Left ventricle myocardium inferior (tissue), 1 donor: Measurements from ENCODE around the gene PAX5. TPM values are rescaled to one million over a fixed set of nuclear protein-coding genes. Genes with fewer than 3 reads are reported as not detected.

Experiments
- DNase-seq: peaks from one replicate; pipeline ENCODE4 v3.0.0-alpha.2; 2020
- H3K27ac ChIP-seq: fragments of 200-600 bp; replicated peaks from 2 replicates; pipeline ENCODE4 v1.8.0; 2021
- H3K27me3 ChIP-seq: fragments of 200-600 bp; 2 replicates; pipeline ENCODE4 v1.8.0; 2021; ENCODE audit warnings: low read depth
- H3K36me3 ChIP-seq: fragments of 200-600 bp; 2 replicates; pipeline ENCODE4 v1.8.0; 2021
- H3K4me1 ChIP-seq: fragments of 200-600 bp; 2 replicates; pipeline ENCODE4 v1.8.0; 2021
- H3K4me3 ChIP-seq: fragments of 200-600 bp; 2 replicates; pipeline ENCODE4 v1.8.0; 2021; ENCODE audit warnings: mild to moderate bottlenecking, moderate library complexity
- H3K9me3 ChIP-seq: fragments of 200-600 bp; replicated peaks from 2 replicates; pipeline ENCODE4 v1.8.0; 2021
- intact Hi-C: fragments of 100-400 bp; cut with micrococcal nuclease; formaldehyde crosslinking; loops from one replicate; pipeline ENCODE4 v1.11.0; 2022
- microRNA-seq: library from miRNA; unstranded; fragments of <30 nt; microRNA quantifications from one replicate; pipeline ENCODE4 v1.2.0, GENCODE V29; 2020
- total RNA-seq: library from RNA; stranded (reverse); fragmentation: NEBNext Ultra II Directional; extraction: Animal tissue kit (Norgen Biotek cat#: 25700); gene quantifications from one replicate; pipeline ENCODE4 v1.2.1, GENCODE V29; 2021
- TF ChIP-seq, protein P1 (sequence below): fragments of 200-600 bp; IDR thresholded peaks from 2 replicates; pipeline ENCODE4 v1.8.0; 2021; ENCODE audit warnings: antibody characterized with exemption, mild to moderate bottlenecking, borderline replicate concordance
- donor health status: DM: no; HTN: yes; CAD: no; lungs with severe emphysema.

PAX5 gene
- total RNA-seq, 1 donor from 2014 or later, result not detected

GRCh38 chr9:36789886-36790285 lies 244.2 kb downstream of the PAX5 start:
- no peaks in the 10 kb centered on the region for H3K36me3 ChIP-seq
- TF ChIP-seq, protein P1, sequence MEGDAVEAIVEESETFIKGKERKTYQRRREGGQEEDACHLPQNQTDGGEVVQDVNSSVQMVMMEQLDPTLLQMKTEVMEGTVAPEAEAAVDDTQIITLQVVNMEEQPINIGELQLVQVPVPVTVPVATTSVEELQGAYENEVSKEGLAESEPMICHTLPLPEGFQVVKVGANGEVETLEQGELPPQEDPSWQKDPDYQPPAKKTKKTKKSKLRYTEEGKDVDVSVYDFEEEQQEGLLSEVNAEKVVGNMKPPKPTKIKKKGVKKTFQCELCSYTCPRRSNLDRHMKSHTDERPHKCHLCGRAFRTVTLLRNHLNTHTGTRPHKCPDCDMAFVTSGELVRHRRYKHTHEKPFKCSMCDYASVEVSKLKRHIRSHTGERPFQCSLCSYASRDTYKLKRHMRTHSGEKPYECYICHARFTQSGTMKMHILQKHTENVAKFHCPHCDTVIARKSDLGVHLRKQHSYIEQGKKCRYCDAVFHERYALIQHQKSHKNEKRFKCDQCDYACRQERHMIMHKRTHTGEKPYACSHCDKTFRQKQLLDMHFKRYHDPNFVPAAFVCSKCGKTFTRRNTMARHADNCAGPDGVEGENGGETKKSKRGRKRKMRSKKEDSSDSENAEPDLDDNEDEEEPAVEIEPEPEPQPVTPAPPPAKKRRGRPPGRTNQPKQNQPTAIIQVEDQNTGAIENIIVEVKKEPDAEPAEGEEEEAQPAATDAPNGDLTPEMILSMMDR, result no peak
- H3K27me3 ChIP-seq, result peaks cover 56% of the 10 kb centered on the region
- H3K27ac ChIP-seq, result no peak overlapping the region
- H3K4me3 ChIP-seq, result no peak overlapping the region
- H3K9me3 ChIP-seq, result peaks cover 9% of the 10 kb centered on the region
- H3K4me1 ChIP-seq, result no peaks in the 10 kb centered on the region
- DNase-seq, result no peak
- intact Hi-C loops, result no loop called here

DNA sequence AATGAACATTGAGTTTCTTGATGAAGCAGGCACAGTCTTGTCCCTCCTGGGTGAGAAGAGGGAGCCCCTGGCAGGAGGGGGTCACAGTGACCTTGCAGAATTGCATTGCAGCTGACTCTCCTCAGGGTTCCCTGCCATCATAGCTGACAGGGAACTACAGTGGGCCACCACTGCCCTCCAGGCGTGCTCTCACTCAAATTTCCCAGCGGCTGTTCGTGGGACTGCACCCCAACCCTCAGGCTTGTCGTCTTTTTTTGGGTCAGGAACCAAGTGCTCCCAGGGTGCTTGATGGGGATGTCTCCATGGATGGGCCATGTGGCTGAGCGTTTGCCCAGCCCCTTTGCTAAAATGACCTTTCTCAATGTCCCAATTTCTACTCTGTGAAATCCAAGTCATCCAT lies 245.5 kb downstream of the PAX5 start:
- Histone ChIP-seq H3K4me3 (no peak overlapping the region), H3K27me3 (peaks cover 67% of the 10 kb centered on the region), H3K4me1 (no peaks in the 10 kb centered on the region), H3K36me3 (no peaks in the 10 kb centered on the region), H3K9me3 (peaks cover 5% of the 10 kb centered on the region), H3K27ac (no peak overlapping the region)
- intact Hi-C loops, result no loop called here
- TF ChIP-seq, protein P1, result no peak
- no peak for DNase-seq

GRCh38 chr9:36787709-36788108 lies 246.4 kb downstream of the PAX5 start:
- intact Hi-C loops, result no loop called here
- Histone ChIP-seq H3K27me3 (peaks cover 75% of the 10 kb centered on the region), H3K36me3 (no peaks in the 10 kb centered on the region), H3K4me3 (no peak overlapping the region), H3K4me1 (no peaks in the 10 kb centered on the region), H3K9me3 (no peaks in the 10 kb centered on the region), H3K27ac (no peak overlapping the region)
- TF ChIP-seq, protein P1, result no peak
- no peak for DNase-seq

Small RNA genes lying within 50 kb of the gene (microRNA-seq; reads per million reads assigned to microRNA genes)
- gene MIR4475 (not detected), gene MIR4476 (not detected), gene MIR4540 (not detected)

Other genes starting within 250 kb of the PAX5 start
- gene ZCCHC7, start 86.3 kb upstream of the PAX5 start, total RNA-seq, result 8.1 TPM